ENCODE measurements around the gene ADAMTS17.

GRCh38 chr15:100029868-100030479 is 311.8 kb downstream of the ADAMTS17 start:
- TF ChIP-seq CTCF (IDR thresholded peaks at IDR 0.05) (no peak), REST (IDR thresholded peaks at IDR 0.05; ENCODE audit: insufficient read depth in 1 of 2, low read depth in 2 of 2, low read length in 1 of 2) (no peak), POLR2AphosphoS5 (IDR thresholded peaks at IDR 0.05; ENCODE audit: low read depth, low read length) (no peak), SIN3A (IDR thresholded peaks at IDR 0.05; ENCODE audit: borderline replicate concordance, insufficient read depth, low read depth, low read length) (no peak)
